GM18868 (cell line): ENCODE results near the gene SNUPN.
"Not testable (repeated sequence)": the region's sequence is repeated elsewhere in the genome, so short reads cannot be mapped to it uniquely, and the experiment has no call there.

Experiments used
- ATAC-seq: cut with Tn5 transposase; IDR thresholded peaks from one replicate; pipeline ENCODE4 v1.9.1; 2021; ENCODE audit warnings: mild to moderate bottlenecking, moderate library complexity; ENCODE audit not compliant: unreplicated experiment

Gene SNUPN

DNA sequence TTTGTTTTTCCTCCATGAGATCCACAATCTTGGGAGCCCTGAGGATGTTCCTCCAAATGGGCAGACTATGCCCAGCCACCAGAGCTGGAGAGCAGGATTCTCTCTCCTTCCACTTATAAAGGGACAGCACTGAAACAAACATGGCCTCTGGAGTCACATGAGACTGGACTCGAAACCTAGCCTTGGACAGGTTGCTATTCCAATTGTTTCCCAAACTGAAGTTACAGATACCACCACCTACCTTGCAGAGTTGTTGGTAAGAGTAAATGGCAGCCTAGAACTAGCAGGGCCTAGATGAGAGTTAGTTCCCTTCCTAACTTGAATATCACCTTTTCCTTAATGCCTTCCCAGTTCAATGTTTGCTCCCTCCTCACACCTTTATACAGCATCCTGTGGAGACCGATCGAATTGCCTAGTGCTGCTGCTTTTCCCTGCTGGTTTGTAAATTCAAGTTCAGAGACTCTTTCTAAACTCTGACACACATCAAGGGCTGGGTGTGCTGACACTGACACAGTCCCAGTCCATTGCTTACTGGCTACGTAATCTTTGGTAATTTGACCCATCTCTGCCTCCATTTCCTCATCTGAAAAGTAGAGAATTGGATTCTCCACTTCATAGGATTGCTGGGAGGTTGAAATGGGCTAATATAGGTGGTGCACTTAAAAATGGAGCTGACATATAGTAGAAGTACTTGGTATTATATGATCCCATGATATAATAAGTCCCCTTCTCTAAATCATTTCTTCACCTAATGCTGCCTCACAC lies 11.9 kb upstream of the SNUPN start:
- ATAC-seq, result no peak

DNA sequence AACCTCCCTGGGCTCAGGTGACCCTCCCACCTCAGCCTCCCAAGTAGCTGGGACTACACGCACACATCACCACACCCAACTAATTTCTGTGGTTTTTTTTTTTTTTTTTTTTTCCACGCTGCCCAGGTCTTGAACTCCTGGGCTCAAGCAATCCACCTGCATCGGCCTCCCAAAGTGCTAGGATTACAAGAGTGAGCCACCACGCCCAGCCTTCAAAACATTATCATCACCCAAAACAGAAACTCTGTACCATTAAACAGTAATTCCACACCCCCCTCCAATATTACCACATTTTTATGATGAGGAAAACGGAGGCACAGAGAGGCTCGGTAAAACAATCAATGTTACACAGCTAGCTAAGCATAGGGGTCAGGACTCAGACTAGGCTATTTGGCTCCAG lies 10.5 kb upstream of the SNUPN start:
- no peak for ATAC-seq

- not testable (repeated sequence) for ATAC-seq
Observed at GRCh38 chr15:75633922-75634321, 8.4 kb upstream of the SNUPN start.

GRCh38 chr15:75631935-75632334 lies 6.4 kb upstream of the SNUPN start:
- no peak for ATAC-seq

GRCh38 chr15:75622505-75622904 lies 3.0 kb downstream of the SNUPN start:
- ATAC-seq, result no peak

DNA sequence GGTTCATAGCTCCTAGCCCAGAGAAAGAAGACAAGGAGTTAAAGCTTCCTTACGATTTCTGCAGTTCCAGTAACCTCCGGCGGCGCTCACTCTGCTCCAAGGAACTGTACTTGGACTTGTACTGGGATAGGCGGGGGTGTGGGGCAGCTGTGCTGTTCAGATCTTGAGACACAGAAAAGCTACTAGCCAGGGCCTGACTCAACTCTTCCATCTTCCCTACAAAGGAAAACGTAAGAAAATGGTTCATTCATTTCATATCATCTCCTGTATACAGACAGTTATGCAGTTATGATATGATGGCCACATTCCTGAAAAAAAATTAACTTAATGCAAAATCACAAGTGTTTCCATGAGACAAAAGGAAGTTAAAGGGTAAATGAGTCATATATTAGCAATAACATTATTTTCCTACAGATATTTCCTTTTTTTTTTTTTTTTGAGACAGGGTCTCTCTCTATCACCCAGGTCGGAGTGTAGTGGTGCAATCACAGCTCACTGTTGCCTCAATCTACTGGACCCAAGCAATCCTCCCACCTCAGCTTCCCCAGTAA lies 4.6 kb downstream of the SNUPN start:
- ATAC-seq, result no peak

DNA sequence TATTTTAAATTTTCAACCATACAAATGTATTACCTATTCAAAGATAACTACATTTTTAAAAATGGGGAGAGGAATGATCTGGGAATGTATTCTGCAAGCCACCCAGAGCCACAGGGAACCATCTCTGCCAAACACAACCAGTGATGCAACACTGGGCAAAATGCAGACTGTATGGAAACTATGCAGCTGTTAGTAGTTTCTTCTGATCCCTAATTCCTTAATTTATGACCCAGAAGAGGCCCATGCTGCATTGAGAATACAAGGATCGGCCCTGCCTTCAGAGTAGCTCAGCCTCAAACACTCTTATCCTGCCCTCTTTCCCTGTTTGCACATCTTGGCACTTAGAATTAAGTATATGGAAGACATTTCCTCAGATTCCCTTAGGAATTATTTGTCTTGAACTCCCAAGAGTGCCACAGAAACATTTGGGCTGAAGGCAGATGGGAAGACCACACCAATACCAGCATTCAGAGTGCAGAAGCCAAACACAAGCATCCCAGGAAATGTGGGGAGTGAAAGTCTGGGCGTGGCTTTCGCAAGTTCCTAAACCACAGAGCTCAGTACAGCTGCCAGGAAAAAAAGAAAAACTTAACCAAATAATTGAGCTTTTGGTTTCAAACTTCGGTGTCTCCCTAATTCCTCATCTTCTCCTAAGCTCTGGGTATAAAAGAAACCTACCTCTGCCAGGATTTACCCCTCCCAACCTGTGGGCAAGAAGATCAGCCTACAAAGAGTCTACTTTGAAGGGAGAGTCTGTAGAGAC lies 5.3 kb downstream of the SNUPN start:
- no peak for ATAC-seq

GRCh38 chr15:75616766-75617165 lies 8.8 kb downstream of the SNUPN start:
- no peak for ATAC-seq

- no peak for ATAC-seq
Observed at GRCh38 chr15:75606711-75607699, 18.5 kb downstream of the SNUPN start.

- no peak for ATAC-seq
Observed at GRCh38 chr15:75606026-75606425, 19.5 kb downstream of the SNUPN start.

GRCh38 chr15:75599401-75599800 lies 26.1 kb downstream of the SNUPN start:
- ATAC-seq, result no peak

- no peak for ATAC-seq
Observed at GRCh38 chr15:75598361-75598760, 27.2 kb downstream of the SNUPN start.

DNA sequence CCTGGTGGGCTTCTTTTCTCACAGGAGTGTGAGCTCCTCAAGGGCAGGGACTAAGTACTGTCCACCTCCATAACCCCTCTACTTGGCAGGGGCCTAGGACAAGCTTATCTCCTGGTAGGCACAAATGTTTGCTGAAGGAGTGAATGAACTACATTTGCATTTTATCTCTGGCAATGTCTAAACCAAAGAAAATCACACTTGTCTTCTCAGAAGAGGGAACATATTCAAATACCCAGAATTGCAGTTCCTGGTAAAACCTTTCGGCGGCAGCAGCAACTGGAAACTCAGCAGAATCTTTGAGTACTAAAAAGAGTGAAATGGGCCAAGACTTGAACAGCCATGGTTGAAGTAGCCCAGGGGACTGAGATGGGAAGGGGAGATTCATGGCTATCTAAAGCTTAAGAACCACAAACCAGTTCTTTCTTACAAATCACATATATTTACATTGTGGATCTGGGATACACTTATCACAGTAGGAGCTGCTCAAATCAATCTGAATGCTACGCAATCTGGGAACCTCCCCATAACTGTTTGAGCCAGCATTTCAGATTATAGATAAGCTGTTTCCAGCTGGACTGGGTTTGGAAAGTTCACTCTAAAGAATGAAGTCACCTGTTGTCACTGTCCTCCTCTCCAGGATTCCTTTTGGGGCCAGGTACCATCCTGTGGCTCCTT lies 27.7 kb downstream of the SNUPN start:
- ATAC-seq, result no peak

DNA sequence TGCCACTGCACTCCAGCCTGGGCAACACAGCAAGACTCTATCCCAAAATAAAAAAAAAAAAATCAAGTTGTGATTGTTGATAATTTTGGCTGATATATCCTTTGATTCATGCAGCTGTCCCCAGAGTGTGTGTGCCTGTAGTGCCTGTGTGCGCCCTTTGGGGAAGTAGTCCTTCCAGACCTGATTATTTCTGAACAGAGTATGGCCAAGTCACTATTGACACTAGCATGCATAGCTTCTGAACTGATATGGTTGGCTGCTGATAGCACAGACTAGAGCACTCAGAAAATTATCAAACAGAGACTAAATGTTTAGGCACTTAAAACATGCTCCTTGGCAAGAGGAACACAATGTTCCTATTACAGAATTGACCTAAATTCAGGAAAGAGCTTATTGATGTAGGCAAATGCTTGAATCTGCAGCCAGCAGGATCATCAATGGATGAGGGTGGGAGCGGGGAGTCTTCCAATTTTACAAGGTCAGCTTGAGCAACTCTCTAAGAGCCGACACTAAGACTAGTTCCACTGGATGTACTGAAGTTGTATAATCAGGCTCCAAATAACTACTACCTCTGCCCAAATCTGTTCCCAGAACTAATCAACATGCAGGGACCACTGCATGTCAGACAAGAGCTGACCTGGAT lies 28.7 kb downstream of the SNUPN start:
- no peak for ATAC-seq

DNA sequence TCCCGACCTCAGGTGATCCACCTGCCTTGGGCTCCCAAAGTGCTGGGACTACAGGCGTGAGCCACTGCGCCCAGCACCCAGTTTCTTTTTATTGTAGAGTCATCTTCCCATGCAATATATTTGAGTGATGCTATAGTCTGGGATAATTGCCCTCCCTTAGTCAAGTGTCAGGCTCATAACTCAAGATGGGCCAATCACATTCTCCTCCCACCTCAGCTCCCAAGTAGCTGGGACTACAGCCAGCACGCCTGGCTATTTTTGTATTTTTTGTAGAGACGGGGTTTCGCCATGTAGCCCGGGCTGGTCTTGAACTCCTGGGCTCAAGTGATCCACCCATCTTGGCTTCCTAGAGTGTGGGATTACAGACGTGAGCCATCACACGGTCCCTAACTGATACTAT lies 31.2 kb downstream of the SNUPN start:
- no peak for ATAC-seq

GRCh38 chr15:75591655-75592364 lies 33.7 kb downstream of the SNUPN start:
- no peak for ATAC-seq

GRCh38 chr15:75590239-75590638 lies 35.3 kb downstream of the SNUPN start:
- no peak for ATAC-seq

GRCh38 chr15:75589071-75589470 lies 36.5 kb downstream of the SNUPN start:
- no peak for ATAC-seq

- not testable (repeated sequence) for ATAC-seq
Observed at GRCh38 chr15:75586422-75586821, 39.1 kb downstream of the SNUPN start.
